HL-60 (cell line): ENCODE measurements around the gene GJB1.

Experiments used
- DNase-seq, 2 experiments: peaks; one replicate each; pipeline ENCODE4 v3.0.0-alpha.2; 2010 to 2020; ENCODE audit warnings: low read depth in 1 of 2, low spot score in 1 of 2
- H3K27ac ChIP-seq: fragments of 250-450 bp; sonication (Bioruptor Pico); replicated peaks from 2 replicates; pipeline ENCODE4 v1.5.1; 2020; ENCODE audit warnings: mild to moderate bottlenecking, moderate library complexity
- H3K27me3 ChIP-seq: fragments of 250-450 bp; sonication (Bioruptor Pico); 2 replicates; pipeline ENCODE4 v1.5.1; 2021; ENCODE audit warnings: mild to moderate bottlenecking, moderate library complexity; ENCODE audit not compliant: insufficient read depth, poor library complexity, severe bottlenecking
- H3K4me3 ChIP-seq: replicated peaks from 2 replicates; pipeline ENCODE4 v1.5.1; 2011; ENCODE audit warnings: mild to moderate bottlenecking, control low read depth, low read length; ENCODE audit not compliant: insufficient read depth
- CTCF ChIP-seq: IDR thresholded peaks from one replicate; pipeline ENCODE4 v1.5.1; 2011; ENCODE audit warnings: low read length, control low read depth, inconsistent platforms; ENCODE audit not compliant: insufficient read depth
- GABPA ChIP-seq: IDR thresholded peaks from 2 replicates; pipeline ENCODE4 v1.6.1; 2012; ENCODE audit warnings: low read depth
- POLR2AphosphoS5 ChIP-seq: IDR thresholded peaks from 2 replicates; pipeline ENCODE4 v1.6.1; 2012; ENCODE audit warnings: low read depth
- REST ChIP-seq: IDR thresholded peaks from 2 replicates; pipeline ENCODE4 v1.6.1; 2012; ENCODE audit warnings: low read depth; ENCODE audit not compliant: insufficient replicate concordance
- SPI1 ChIP-seq: IDR thresholded peaks from 2 replicates; pipeline ENCODE4 v1.6.1; 2012; ENCODE audit warnings: low read depth, mild to moderate bottlenecking, borderline replicate concordance
- long read RNA-seq: library from polyadenylated mRNA; unstranded; transcript quantifications from one replicate; pipeline ENCODE4 v2.0.0, GENCODE V29; 2020

GJB1 gene
- long read RNA-seq = 0 reads

GRCh38 chrX:71222929-71223328 is at the start of gene GJB1:
TSS of gene GJB1 (plus strand) at chrX:71223224. CDS start at chrX:71223708, 484 bp downstream.
- TF ChIP-seq GABPA = no peak
- no peaks in the 10 kb centered on the region for H3K27me3 ChIP-seq
- H3K27ac ChIP-seq = no peak within 1 kb of the TSS
- no peak for DNase-seq
- H3K4me3 ChIP-seq = no peak within 1 kb of the TSS

- no peaks in the 10 kb centered on the region for H3K27me3 ChIP-seq
- DNase-seq = no peak
- no peak overlapping the region for H3K4me3 ChIP-seq
- TF ChIP-seq REST (no peak), CTCF (no peak), POLR2AphosphoS5 (no peak), SPI1 (no peak), GABPA (no peak)
- H3K27ac ChIP-seq = no peak overlapping the region; the same call in 1 of the 2 replicates
Measured at GRCh38 chrX:71173440-71173839, 49.6 kb upstream of the GJB1 start.

- no peak for TF ChIP-seq GABPA
- no peak for TF ChIP-seq POLR2AphosphoS5
- no peak for TF ChIP-seq SPI1
- TF ChIP-seq CTCF = no peak
- no peak for TF ChIP-seq REST
- DNase-seq = no peak
Measured at GRCh38 chrX:71174795-71175194, 48.2 kb upstream of the GJB1 start.

GRCh38 chrX:71175531-71175930 is 47.5 kb upstream of the GJB1 start:
- H3K4me3 ChIP-seq = no peak overlapping the region
- no peak for TF ChIP-seq CTCF
- TF ChIP-seq GABPA = no peak
- TF ChIP-seq SPI1 = no peak
- no peak for TF ChIP-seq POLR2AphosphoS5
- TF ChIP-seq REST = no peak
- H3K27me3 ChIP-seq = no peaks in the 10 kb centered on the region
- H3K27ac ChIP-seq = no peak overlapping the region
- DNase-seq = no peak

More at GRCh38 chrX:71174795-71175194, 48.2 kb upstream of the GJB1 start:
- H3K27ac ChIP-seq = no peak overlapping the region
- no peak overlapping the region for H3K4me3 ChIP-seq
- no peaks in the 10 kb centered on the region for H3K27me3 ChIP-seq
